GM08714 (cell line): ENCODE measurements around the gene RPL39L.
"Not testable (repeated sequence)": the region's sequence is repeated elsewhere in the genome, so short reads cannot be mapped to it uniquely, and the experiment has no call there.

Source experiments
- H3K4me3 ChIP-seq: fragments of 200-500 bp; sonication (Bioruptor generic); 2 replicates; pipeline ENCODE4 v1.5.1; 2014; ENCODE audit warnings: mild to moderate bottlenecking, low read length, inconsistent platforms
- ZNF274 ChIP-seq: IDR thresholded peaks from 2 replicates; pipeline ENCODE4 v1.6.1; 2012; ENCODE audit warnings: mild to moderate bottlenecking, low read depth, low read length

Gene RPL39L

GRCh38 chr3:187139126-187139894, at the start of gene RPL39L:
Gene RPL39L (minus strand): TSS chr3:187139496. CDS start chr3:187121300, 18,196 bp downstream.
- TF ChIP-seq ZNF274 = no peak
- peak within 1 kb of the TSS; percentile 75; the same call in 1 of the 2 replicates for H3K4me3 ChIP-seq

GRCh38 chr3:187188931-187189330, 49.6 kb upstream of the RPL39L start:
- no peak for TF ChIP-seq ZNF274
- H3K4me3 ChIP-seq = no peak overlapping the region

GRCh38 chr3:187186801-187187421, 47.6 kb upstream of the RPL39L start:
- no peak overlapping the region for H3K4me3 ChIP-seq
- TF ChIP-seq ZNF274 = no peak

- no peak for TF ChIP-seq ZNF274
- H3K4me3 ChIP-seq = no peak overlapping the region
These were observed 47.1 kb upstream of the RPL39L start for GRCh38 chr3:187186375-187186774.

- no peak overlapping the region for H3K4me3 ChIP-seq
- TF ChIP-seq ZNF274 = no peak
These were observed 46.5 kb upstream of the RPL39L start for GRCh38 chr3:187185759-187186158.

- no peak overlapping the region for H3K4me3 ChIP-seq
- TF ChIP-seq ZNF274 = no peak
These were observed 44.6 kb upstream of the RPL39L start for GRCh38 chr3:187183903-187184302.

- no peak overlapping the region for H3K4me3 ChIP-seq
- TF ChIP-seq ZNF274 = no peak
These were observed 44.0 kb upstream of the RPL39L start for GRCh38 chr3:187183210-187183862.

GRCh38 chr3:187181454-187182170, 42.3 kb upstream of the RPL39L start:
- H3K4me3 ChIP-seq = no peak overlapping the region
- no peak for TF ChIP-seq ZNF274

GRCh38 chr3:187172929-187173328, 33.6 kb upstream of the RPL39L start:
- no peak for TF ChIP-seq ZNF274

GRCh38 chr3:187170911-187171310, 31.6 kb upstream of the RPL39L start:
- not testable (repeated sequence) for H3K4me3 ChIP-seq

More at GRCh38 chr3:187172929-187173328, 33.6 kb upstream of the RPL39L start:
- H3K4me3 ChIP-seq = no peak overlapping the region

- TF ChIP-seq ZNF274 = no peak
- H3K4me3 ChIP-seq = no peak overlapping the region
These were observed 30.1 kb upstream of the RPL39L start for GRCh38 chr3:187169231-187169960.

- no peak overlapping the region for H3K4me3 ChIP-seq
- no peak for TF ChIP-seq ZNF274
These were observed 28.5 kb upstream of the RPL39L start for GRCh38 chr3:187167777-187168176.

GRCh38 chr3:187166750-187167149, 27.5 kb upstream of the RPL39L start:
- H3K4me3 ChIP-seq = no peak overlapping the region
- no peak for TF ChIP-seq ZNF274

- no peak for TF ChIP-seq ZNF274
- no peak overlapping the region for H3K4me3 ChIP-seq
These were observed 25.8 kb upstream of the RPL39L start for GRCh38 chr3:187165144-187165543.
